22Rv1 (cell line): ENCODE measurements around the gene ARHGAP26.

Experiments
- ZFX ChIP-seq: fragments of 450-650 bp; IDR thresholded peaks from 2 replicates; pipeline ENCODE4 v1.6.1; 2017; ENCODE audit warnings: antibody characterized with exemption, borderline replicate concordance
- TF ChIP-seq, protein P1 (sequence below): fragments of 450-650 bp; IDR thresholded peaks from 2 replicates; pipeline ENCODE4 v1.5.1; 2017; ENCODE audit warnings: mild to moderate bottlenecking

DNA sequence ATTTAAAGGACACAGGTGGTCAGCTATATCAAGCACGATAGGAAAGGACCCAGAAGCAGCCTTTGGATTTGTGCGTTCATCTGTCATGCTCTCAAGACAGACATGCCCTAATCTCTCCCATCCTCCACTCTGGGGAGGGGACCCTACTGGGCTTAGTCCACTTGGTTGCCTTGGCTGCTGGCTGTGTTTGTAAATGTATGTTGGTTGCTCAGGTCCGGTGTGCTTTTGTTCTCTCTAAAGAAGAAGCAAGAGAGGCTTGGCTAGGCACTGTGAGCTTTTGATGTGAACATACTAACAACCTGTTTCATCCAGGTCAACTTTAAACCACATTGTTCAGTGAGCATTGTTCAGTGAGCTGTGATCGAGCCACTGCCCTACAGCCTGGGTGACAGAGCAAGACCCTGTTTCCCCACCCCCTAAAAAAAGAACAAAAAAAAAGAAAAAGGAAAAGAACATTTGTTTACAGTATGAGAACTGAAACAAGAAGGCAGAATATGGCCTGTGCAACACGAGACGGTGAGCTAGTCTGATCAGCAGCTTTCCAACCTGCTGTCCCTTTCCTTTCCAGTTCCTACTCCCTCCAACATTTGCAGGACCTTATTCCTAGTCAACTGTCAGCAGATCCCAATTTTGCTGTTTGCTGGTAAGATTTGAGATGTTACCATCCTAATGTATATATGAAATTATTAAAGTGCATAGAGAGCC lies 228.3 kb downstream of the ARHGAP26 start:
- TF ChIP-seq, protein P1, sequence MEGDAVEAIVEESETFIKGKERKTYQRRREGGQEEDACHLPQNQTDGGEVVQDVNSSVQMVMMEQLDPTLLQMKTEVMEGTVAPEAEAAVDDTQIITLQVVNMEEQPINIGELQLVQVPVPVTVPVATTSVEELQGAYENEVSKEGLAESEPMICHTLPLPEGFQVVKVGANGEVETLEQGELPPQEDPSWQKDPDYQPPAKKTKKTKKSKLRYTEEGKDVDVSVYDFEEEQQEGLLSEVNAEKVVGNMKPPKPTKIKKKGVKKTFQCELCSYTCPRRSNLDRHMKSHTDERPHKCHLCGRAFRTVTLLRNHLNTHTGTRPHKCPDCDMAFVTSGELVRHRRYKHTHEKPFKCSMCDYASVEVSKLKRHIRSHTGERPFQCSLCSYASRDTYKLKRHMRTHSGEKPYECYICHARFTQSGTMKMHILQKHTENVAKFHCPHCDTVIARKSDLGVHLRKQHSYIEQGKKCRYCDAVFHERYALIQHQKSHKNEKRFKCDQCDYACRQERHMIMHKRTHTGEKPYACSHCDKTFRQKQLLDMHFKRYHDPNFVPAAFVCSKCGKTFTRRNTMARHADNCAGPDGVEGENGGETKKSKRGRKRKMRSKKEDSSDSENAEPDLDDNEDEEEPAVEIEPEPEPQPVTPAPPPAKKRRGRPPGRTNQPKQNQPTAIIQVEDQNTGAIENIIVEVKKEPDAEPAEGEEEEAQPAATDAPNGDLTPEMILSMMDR, result no peak
- TF ChIP-seq ZFX, result no peak
